Measurements from ENCODE around the gene THAP4.

DNA sequence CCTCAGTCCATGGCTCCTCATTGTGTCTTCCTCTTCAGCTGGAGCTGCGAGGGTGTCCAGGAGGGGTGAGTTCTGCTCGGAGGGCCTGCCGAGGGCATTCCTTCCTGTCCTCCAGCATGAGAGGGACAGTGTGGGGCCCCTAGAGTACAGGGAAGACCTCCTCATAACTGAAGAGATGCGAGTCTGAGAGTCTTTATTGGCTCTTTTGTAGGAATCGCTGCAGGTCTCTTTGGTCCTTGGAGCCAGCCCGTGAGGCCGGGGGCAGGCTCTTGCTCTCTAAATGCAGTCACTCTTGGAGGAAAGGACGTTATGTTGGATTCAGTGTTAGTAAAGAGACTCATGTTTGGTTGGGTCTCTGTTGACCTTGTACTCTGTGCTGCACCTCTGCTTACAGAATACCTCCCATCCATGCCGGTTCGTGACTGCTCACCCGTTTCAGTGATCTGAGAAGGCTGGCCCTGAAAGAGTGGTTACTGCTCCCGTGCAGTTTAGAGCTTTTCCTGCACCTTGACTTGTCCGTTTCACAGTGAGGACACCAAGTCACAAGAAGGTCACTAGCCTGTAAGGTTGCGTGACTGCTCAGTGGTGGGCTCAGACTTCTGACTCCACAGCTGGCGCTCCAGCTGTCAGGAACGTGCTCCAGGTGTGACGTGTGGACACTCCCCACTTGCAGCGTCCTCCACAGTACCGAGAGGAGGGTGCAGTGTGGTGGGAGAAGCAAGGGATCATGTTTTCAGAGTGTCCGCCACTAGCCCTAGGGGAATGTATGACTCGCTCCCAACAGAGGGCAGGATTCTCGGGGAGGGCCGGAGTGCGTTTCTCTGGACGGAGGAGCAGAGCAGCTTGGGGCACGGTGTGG lies 8.3 kb upstream of the THAP4 start:
- TF ChIP-seq EZH2 (IDR thresholded peaks at IDR 0.05; ENCODE audit: low read depth): no peak
- TF ChIP-seq, protein P1, sequence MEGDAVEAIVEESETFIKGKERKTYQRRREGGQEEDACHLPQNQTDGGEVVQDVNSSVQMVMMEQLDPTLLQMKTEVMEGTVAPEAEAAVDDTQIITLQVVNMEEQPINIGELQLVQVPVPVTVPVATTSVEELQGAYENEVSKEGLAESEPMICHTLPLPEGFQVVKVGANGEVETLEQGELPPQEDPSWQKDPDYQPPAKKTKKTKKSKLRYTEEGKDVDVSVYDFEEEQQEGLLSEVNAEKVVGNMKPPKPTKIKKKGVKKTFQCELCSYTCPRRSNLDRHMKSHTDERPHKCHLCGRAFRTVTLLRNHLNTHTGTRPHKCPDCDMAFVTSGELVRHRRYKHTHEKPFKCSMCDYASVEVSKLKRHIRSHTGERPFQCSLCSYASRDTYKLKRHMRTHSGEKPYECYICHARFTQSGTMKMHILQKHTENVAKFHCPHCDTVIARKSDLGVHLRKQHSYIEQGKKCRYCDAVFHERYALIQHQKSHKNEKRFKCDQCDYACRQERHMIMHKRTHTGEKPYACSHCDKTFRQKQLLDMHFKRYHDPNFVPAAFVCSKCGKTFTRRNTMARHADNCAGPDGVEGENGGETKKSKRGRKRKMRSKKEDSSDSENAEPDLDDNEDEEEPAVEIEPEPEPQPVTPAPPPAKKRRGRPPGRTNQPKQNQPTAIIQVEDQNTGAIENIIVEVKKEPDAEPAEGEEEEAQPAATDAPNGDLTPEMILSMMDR (conservative IDR thresholded peaks at IDR 0.05): no peak

Data from PC-9 (cell line).